CD8-positive, alpha-beta memory T cell (primary cell): ENCODE data around the gene C14orf119. TPM values are rescaled to one million over a fixed set of nuclear protein-coding genes. Genes with fewer than 3 reads are reported as not detected.

Experiments
- CTCF ChIA-PET: fragments of 350-600 bp; sonication (Branson Sonifier 250); formaldehyde crosslinking; loops from one replicate; lab custom pipeline; 2021; ENCODE audit warnings: antibody characterized with exemption; lab: Charles Lee
- POLR2A ChIA-PET: fragments of 350-600 bp; sonication (Branson Sonifier 250); formaldehyde crosslinking; loops from one replicate; lab custom pipeline; 2021; ENCODE audit warnings: antibody characterized with exemption; lab: Charles Lee
- DNase-seq, 5 donors: peaks; one replicate each; pipeline versions ENCODE4 v3.0.0 to v3.0.0-alpha.2; 2020 to 2022; ENCODE audit warnings: mixed read lengths in 1 of 5
- H3K27ac ChIP-seq: one replicate; pipeline ENCODE4 v1.7.0; 2013; ENCODE audit warnings: low read depth, mild to moderate bottlenecking, low read length, moderate library complexity
- H3K27me3 ChIP-seq: 2 replicates; pipeline ENCODE4 v1.7.0; 2013; ENCODE audit warnings: low read length, mild to moderate bottlenecking; ENCODE audit not compliant: insufficient read depth, poor library complexity, severe bottlenecking
- H3K36me3 ChIP-seq: 2 replicates; pipeline ENCODE4 v1.7.0; 2013; ENCODE audit warnings: mild to moderate bottlenecking, low read length, moderate library complexity; ENCODE audit not compliant: insufficient read depth
- H3K4me1 ChIP-seq: 2 replicates; pipeline ENCODE4 v1.7.0; 2013; ENCODE audit warnings: mild to moderate bottlenecking, low read length, moderate library complexity; ENCODE audit not compliant: insufficient read depth
- H3K4me3 ChIP-seq: 2 replicates; pipeline ENCODE4 v1.7.0; 2013; ENCODE audit warnings: mild to moderate bottlenecking, low read length
- H3K9me3 ChIP-seq: 2 replicates; pipeline ENCODE4 v1.7.0; 2013; ENCODE audit warnings: mild to moderate bottlenecking, low read length
- H3K27ac Mint-ChIP-seq, 8 donors: one replicate each; pipeline ENCODE4 v1.8.0; 2020 to 2021; ENCODE audit warnings: mixed read lengths in 8 of 8, mild to moderate bottlenecking in 6 of 8, inconsistent platforms in 3 of 8, moderate library complexity in 3 of 8
- H3K27me3 Mint-ChIP-seq, 2 donors: one replicate each; pipeline ENCODE4 v1.8.0; 2020 to 2021; ENCODE audit warnings: mixed read lengths in 2 of 2, mild to moderate bottlenecking in 1 of 2, moderate library complexity in 1 of 2
- H3K36me3 Mint-ChIP-seq, 3 donors: one replicate each; pipeline ENCODE4 v1.8.0; 2020 to 2021; ENCODE audit warnings: mixed read lengths in 3 of 3, inconsistent platforms in 1 of 3, mild to moderate bottlenecking in 1 of 3
- H3K4me1 Mint-ChIP-seq, 3 donors: one replicate each; pipeline ENCODE4 v1.8.0; 2020 to 2021; ENCODE audit warnings: mixed read lengths in 3 of 3, inconsistent platforms in 1 of 3, mild to moderate bottlenecking in 1 of 3
- H3K4me3 Mint-ChIP-seq, 7 donors: one replicate each; pipeline ENCODE4 v1.8.0; 2020 to 2021; ENCODE audit warnings: mixed read lengths in 7 of 7, mild to moderate bottlenecking in 6 of 7, moderate library complexity in 4 of 7, inconsistent platforms in 2 of 7
- H3K9me3 Mint-ChIP-seq, 5 donors: one replicate each; pipeline ENCODE4 v1.8.0; 2020 to 2022; ENCODE audit warnings: mixed read lengths in 5 of 5, mild to moderate bottlenecking in 3 of 5, moderate library complexity in 2 of 5, inconsistent platforms in 1 of 5
- polyA plus RNA-seq: library from polyadenylated mRNA; unstranded; fragments of 300-500 nt; fragmentation: Illumina TruSeq; gene quantifications from one replicate; pipeline ENCODE4 v1.2.3, GENCODE V29; 2021
- total RNA-seq, 2 experiments: library from RNA; stranded (reverse); gene quantifications; one replicate each; pipeline ENCODE4 v1.2.3, GENCODE V29; 2021

The C14orf119 gene
- total and polyA plus RNA-seq, 3 experiments from 2014 or later: 52.5 to 112 (median 55.6) TPM

DNA sequence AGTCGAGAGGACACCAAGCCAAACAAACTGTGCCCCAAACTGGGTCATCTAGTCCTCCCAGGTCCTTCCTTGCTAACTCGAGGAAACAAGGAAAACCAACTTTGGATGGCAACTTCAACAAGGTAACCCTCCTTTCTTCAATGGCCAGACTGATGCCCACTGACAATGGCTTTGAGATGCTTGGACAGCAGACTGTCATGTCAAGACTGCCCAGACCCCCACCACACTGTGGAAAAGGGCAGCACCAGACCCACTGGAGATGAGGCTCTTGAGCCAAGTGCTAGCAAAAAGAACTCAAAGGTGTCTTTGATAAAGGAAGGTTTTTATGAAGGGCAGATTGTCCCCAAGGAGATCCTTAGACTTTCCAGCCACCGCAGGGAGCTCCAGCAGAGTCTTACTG is 28.9 kb upstream of the C14orf119 start:
- peaks cover 57% of the 10 kb centered on the region for H3K36me3 ChIP-seq
- Mint-ChIP-seq H3K36me3 (peaks cover 3 to 79% (median 15%) of the 10 kb centered on the region in 3 donors), H3K27me3 (no peaks in the 10 kb centered on the region), H3K27ac (peak overlapping the region in 1 of 8 donors; percentile 23), H3K4me1 (peaks cover 25 to 39% (median 26%) of the 10 kb centered on the region in 3 donors), H3K9me3 (no peaks in the 10 kb centered on the region), H3K4me3 (no peak overlapping the region)
- H3K4me1 ChIP-seq: peaks cover 20% of the 10 kb centered on the region
- no peak overlapping the region for H3K4me3 ChIP-seq
- ChIA-PET POLR2A (no interaction called here), CTCF (interaction anchor here (3.9 to 21.2 kb wide), 2 partner anchors 9 to 81 kb away, joined by 50 to 732 read pairs; partner anchors contain the start of genes AJUBA and CDH24)
- H3K27me3 ChIP-seq: no peaks in the 10 kb centered on the region
- no peak overlapping the region for H3K27ac ChIP-seq
- DNase-seq: no peak
- no peaks in the 10 kb centered on the region for H3K9me3 ChIP-seq

DNA sequence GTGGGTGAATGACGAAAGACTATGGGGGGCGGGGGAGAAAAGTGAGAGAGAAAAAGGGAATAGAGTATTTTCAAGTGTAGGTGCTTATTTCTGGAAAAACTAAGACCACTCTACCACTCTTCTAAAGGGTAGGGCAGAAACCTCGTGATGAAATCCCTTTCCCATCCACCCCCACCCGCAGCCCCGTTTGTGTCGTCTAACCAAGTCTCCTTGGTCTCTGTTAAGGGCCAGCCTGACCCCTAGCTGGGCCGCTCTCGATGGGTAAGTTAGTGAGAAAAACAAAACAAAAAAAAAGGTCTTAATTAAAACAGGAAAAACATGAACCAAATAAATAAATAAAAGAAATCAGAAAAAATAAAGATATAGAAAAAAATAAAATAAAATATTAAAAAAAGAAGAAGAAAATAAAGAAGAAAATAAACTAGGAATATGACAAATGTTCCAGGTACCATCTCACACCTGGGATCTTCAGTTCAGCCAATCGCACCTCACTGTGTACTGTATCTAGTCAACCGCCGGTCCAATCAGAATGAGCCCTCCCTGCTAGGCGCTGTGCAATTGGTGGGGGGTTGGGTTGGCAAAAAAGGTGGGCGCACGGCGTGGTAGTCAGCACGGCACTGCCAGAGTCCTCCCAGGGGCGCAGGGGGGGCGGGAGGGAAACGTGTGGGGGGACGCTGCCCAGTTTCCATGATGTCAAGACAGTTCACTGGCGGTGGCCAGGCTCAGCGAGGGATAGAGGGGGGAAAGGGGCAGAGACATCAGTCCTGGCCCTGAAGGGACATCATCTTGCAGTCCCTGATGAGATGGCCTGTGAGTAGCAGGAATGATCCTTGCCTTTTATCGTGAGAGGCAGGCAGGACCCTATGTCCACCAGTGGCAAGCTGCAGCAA is 28.2 kb upstream of the C14orf119 start:
- H3K36me3 Mint-ChIP-seq: peaks cover 3 to 80% (median 14%) of the 10 kb centered on the region in 3 donors

DNA sequence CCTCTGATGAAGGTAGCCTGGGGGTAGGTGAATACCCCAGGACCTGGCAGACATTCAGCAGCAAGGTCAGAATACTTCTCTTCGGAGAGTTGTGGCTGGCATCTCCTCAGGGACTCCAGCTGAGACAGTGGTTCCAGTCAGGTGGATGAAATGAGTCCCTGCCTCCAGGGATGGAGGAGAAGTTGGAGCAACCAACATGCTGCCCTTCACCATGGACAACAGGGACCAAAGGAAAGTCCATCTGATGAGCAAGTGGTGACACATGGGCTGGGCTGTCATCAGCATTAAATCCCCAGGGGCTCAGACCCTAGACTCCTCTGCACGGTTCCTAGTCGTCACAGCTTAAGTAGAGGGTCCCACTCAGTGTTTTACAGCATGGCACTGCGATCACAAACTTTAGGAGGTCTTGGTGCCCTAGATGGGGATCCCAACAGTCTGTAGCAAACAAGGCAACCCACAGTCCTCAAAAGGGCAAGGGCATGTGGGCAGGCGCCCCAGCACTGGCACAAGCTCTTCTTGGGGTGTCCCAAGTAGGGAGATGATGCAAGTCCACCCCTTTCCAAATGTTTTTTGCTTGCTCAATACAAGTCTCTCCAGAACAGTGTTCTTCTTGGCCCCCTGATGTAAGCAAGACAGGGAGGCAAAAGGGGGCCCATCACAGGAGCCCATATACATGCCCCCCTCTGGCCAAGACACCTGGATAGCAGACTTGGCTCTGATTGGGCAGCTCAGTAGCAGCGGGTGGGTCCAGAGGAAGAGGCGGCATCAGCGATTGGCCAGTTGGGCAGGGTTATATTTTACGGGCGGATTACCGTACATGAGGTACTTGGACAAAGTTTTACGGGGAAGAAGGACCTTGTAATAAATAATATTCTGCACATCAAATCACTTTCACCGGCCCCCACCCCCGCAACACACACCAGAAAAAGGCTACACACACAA is 27.2 kb upstream of the C14orf119 start:
- DNase-seq: no peak
- CTCF ChIA-PET: interaction anchor here (0.6 to 21.2 kb wide), 41 partner anchors 10 to 504 kb away, joined by 3 to 732 read pairs (median 4); partner anchors contain the start of genes ACIN1, AJUBA, C14orf119 and CDH24

More for the DNA sequence above, 28.2 kb upstream of the C14orf119 start:
- Histone ChIP-seq H3K9me3 (no peaks in the 10 kb centered on the region), H3K27me3 (no peaks in the 10 kb centered on the region), H3K4me3 (no peak overlapping the region), H3K27ac (no peak overlapping the region), H3K4me1 (peaks cover 28% of the 10 kb centered on the region), H3K36me3 (peaks cover 54% of the 10 kb centered on the region)
- DNase-seq: no peak
- ChIA-PET POLR2A (interaction anchor here (1.8 kb wide), 1 partner anchor 8 kb away, joined by 6 read pairs; no protein-coding TSS in a partner anchor), CTCF (interaction anchor here (1.9 to 21.2 kb wide), 4 partner anchors 9 to 120 kb away, joined by 7 to 732 read pairs (median 42); partner anchors contain the start of genes AJUBA and CDH24)
- Mint-ChIP-seq H3K9me3 (no peaks in the 10 kb centered on the region), H3K27me3 (no peaks in the 10 kb centered on the region), H3K4me3 (no peak overlapping the region), H3K27ac (peak overlapping the region in 2 of 8 donors; percentile 23 to 60), H3K4me1 (peaks cover 33 to 46% (median 33%) of the 10 kb centered on the region in 3 donors)

DNA sequence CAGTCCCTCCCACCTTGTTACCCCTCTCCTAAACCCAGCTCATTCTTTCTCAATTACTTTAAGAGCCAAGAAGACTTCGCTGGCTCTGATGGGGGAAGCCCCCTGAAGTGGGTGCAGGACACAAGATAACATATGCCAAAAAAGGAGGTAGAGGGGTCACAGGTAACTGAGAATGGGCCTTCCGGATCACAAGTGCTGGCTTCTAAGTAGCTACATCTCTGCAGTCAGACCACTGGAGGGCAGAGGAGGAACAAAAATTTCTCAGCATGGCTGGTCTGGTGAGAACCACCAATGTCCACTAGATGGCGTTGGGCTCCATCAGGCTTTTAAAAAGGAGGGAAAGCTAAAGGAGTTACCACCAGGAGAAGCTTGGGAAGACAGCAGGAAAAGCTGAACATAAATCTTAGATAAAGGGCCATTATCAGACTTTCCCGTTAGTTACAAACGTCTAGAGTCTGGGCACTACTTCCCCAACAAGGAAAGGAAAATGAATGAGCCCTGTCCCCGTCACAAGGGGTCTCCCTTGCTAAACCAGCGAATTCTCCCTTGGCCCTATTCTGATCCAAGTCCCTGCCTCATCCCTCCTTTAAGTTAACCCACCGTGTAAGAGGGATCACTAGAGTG is 26.4 kb upstream of the C14orf119 start:
- Mint-ChIP-seq H3K9me3 (no peaks in the 10 kb centered on the region), H3K27ac (peak overlapping the region; percentile 4 to 96 (median 72)), H3K36me3 (peaks cover 0 to 78% (median 7%) of the 10 kb centered on the region in 3 donors), H3K4me1 (peaks cover 37 to 50% (median 41%) of the 10 kb centered on the region in 3 donors), H3K27me3 (no peaks in the 10 kb centered on the region), H3K4me3 (peak overlapping the region in 6 of 7 donors; percentile 10 to 72 (median 48))
- Histone ChIP-seq H3K4me3 (no peak overlapping the region), H3K27me3 (no peaks in the 10 kb centered on the region), H3K9me3 (no peaks in the 10 kb centered on the region), H3K27ac (no peak overlapping the region), H3K36me3 (peaks cover 36% of the 10 kb centered on the region), H3K4me1 (peaks cover 28% of the 10 kb centered on the region)
- CTCF ChIA-PET: interaction anchor here (0.6 to 21.2 kb wide), 42 partner anchors 9 to 505 kb away, joined by 3 to 732 read pairs (median 4); partner anchors contain the start of genes ACIN1, AJUBA, C14orf119 and CDH24
- POLR2A ChIA-PET: interaction anchor here (1.6 to 1.8 kb wide), 2 partner anchors 10 to 26 kb away, joined by 6 to 8 read pairs; partner anchors contain the start of genes ACIN1 and C14orf119
- peak; percentile 49 to 79 (median 72) for DNase-seq

More for the DNA sequence above, 27.2 kb upstream of the C14orf119 start:
- H3K4me1 ChIP-seq: peaks cover 28% of the 10 kb centered on the region
- POLR2A ChIA-PET: interaction anchor here (1.6 to 1.8 kb wide), 2 partner anchors 9 to 27 kb away, joined by 6 to 8 read pairs; partner anchors contain the start of genes ACIN1 and C14orf119
- H3K36me3 ChIP-seq: peaks cover 44% of the 10 kb centered on the region
- Mint-ChIP-seq H3K27me3 (no peaks in the 10 kb centered on the region), H3K9me3 (no peaks in the 10 kb centered on the region), H3K36me3 (peaks cover 3 to 80% (median 10%) of the 10 kb centered on the region in 3 donors), H3K4me1 (peaks cover 37 to 50% (median 41%) of the 10 kb centered on the region in 3 donors), H3K4me3 (no peak overlapping the region), H3K27ac (peak overlapping the region in 5 of 8 donors; percentile 60 to 96 (median 73))
- no peak overlapping the region for H3K4me3 ChIP-seq
- H3K27ac ChIP-seq: no peak overlapping the region
- H3K27me3 ChIP-seq: no peaks in the 10 kb centered on the region
- H3K9me3 ChIP-seq: no peaks in the 10 kb centered on the region

DNA sequence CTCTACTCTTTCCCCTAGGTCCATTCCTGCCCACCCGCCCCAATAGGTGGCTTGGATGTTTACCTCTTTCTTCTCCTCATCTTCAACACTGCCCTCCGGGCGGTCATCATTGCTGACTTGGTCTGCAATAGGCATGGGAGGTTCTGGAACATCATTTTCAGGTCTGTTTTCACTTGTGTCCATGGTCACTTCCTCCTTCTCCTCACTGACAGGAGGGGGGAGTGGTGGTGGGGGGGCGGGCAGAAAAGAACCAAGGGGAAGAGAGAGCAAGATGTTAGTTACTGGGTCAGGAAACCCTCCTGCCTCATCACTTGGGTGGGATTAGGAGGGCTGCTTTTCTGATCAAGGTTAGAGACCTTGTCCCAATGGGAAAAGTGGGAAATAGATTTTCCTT is 25.9 kb upstream of the C14orf119 start:
- H3K36me3 ChIP-seq: peaks cover 31% of the 10 kb centered on the region
- DNase-seq: no peak
- no peaks in the 10 kb centered on the region for H3K27me3 ChIP-seq
- POLR2A ChIA-PET: interaction anchor here (1.6 to 1.8 kb wide), 2 partner anchors 11 to 25 kb away, joined by 6 to 8 read pairs; partner anchors contain the start of genes ACIN1 and C14orf119
- Mint-ChIP-seq H3K9me3 (no peaks in the 10 kb centered on the region), H3K36me3 (peaks cover 0 to 77% (median 5%) of the 10 kb centered on the region in 3 donors), H3K4me1 (peaks cover 37 to 50% (median 41%) of the 10 kb centered on the region in 3 donors), H3K4me3 (no peak overlapping the region), H3K27ac (peak overlapping the region in 5 of 8 donors; percentile 49 to 89 (median 70)), H3K27me3 (no peaks in the 10 kb centered on the region)
- no peaks in the 10 kb centered on the region for H3K9me3 ChIP-seq
- H3K4me3 ChIP-seq: no peak overlapping the region
- no peak overlapping the region for H3K27ac ChIP-seq
- H3K4me1 ChIP-seq: peaks cover 28% of the 10 kb centered on the region
- CTCF ChIA-PET: interaction anchor here (0.7 to 21.2 kb wide), 31 partner anchors 9 to 506 kb away, joined by 3 to 732 read pairs (median 5); partner anchors contain the start of genes ACIN1, AJUBA, C14orf119 and CDH24

DNA sequence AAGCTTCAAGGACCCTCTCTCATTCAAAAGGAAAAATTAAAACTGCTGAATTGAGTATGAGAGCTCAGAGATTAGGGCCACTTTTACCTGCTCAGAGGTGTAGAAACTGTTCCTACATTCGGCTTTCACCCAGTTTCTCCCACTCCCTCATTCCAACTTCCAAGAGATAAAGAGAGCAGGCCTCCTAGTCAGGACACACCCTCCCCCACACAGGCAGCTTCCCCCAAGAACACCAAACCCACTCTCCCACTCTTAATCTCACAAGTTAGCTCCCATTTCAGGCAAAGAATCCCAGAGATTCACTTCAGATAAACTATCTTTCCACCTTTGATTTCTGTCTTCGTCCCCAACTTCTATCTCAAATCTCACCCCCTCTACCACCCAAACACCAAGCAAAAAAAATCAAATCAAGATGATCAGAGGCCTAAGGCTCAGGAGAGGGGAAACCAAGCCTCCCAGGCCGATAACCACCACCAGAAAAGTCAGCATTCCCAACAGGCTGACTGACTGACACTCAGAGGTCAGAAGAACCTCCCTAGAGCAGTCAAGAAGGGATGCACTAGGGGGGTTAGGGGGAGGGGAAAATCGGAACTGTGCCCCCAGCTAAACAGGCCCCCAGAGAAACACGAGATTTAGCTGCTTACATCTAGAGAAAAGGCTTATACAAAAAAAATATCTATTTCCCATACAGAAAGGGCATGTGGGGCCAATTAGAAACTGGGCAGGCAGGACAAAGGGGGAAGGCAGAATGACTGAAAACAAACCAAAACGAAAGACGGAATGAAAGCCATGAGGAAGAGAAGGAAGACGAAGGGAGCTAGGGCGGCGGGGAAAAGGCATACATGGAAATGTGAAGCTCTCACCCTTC is 24.8 kb upstream of the C14orf119 start:
- no peak for DNase-seq
- ChIA-PET POLR2A (interaction anchor here (0.7 to 1.1 kb wide), 3 partner anchors 22 to 25 kb away, joined by 3 to 9 read pairs (median 3); partner anchors contain the start of genes ACIN1 and C14orf119), CTCF (interaction anchor here (0.9 to 3.5 kb wide), 8 partner anchors 12 to 136 kb away, joined by 3 to 21 read pairs (median 6); partner anchors contain the start of genes ACIN1, AJUBA, C14orf119 and CDH24)
- Mint-ChIP-seq H3K4me3 (peak overlapping the region; percentile 83 to 96 (median 94)), H3K4me1 (peaks cover 37 to 50% (median 41%) of the 10 kb centered on the region in 3 donors), H3K36me3 (peaks cover 3 to 79% (median 9%) of the 10 kb centered on the region in 3 donors), H3K27me3 (no peaks in the 10 kb centered on the region), H3K9me3 (no peaks in the 10 kb centered on the region), H3K27ac (peak overlapping the region; percentile 75 to 97 (median 96))
- peak overlapping the region; percentile 76 for H3K27ac ChIP-seq
- peak overlapping the region; percentile 94 for H3K4me3 ChIP-seq
- H3K27me3 ChIP-seq: no peaks in the 10 kb centered on the region
- H3K4me1 ChIP-seq: peaks cover 28% of the 10 kb centered on the region
- H3K36me3 ChIP-seq: peaks cover 35% of the 10 kb centered on the region
- H3K9me3 ChIP-seq: no peaks in the 10 kb centered on the region
